Natural killer cell treated with Interleukin-12 subunit alpha and Interleukin-12 subunit beta and Interleukin-15 and Interleukin-18, amount 100 ng/mL, for 72 hours (primary cell): Measurements from ENCODE around the gene CENPU. TPM values are rescaled to one million over a fixed set of nuclear protein-coding genes. Genes with fewer than 3 reads are reported as not detected.

Experiments
- ATAC-seq, 2 donors: fragments of 150-1000 bp; cut with Tn5 transposase in 1 of 2; sonication (Bioruptor Pico), chemical (Tn5 transposase) in 1 of 2; 2 replicates each; pipeline ENCODE4 v1.10.0; 2021
- DNase-seq: peaks from one replicate; pipeline ENCODE4 v3.0.0; 2022; ENCODE audit warnings: low spot score
- H3K27ac Mint-ChIP-seq, 2 donors: 1 replicate in 1 of 2; 2 replicates in 1 of 2; pipeline ENCODE4 v1.8.0; 2022; ENCODE audit warnings: mixed read lengths in 2 of 2, mild to moderate bottlenecking in 1 of 2, moderate library complexity in 1 of 2
- H3K27me3 Mint-ChIP-seq, 2 donors: 1 replicate in 1 of 2; 2 replicates in 1 of 2; pipeline ENCODE4 v1.8.0; 2022; ENCODE audit warnings: mixed read lengths in 2 of 2
- H3K36me3 Mint-ChIP-seq: one replicate; pipeline ENCODE4 v1.8.0; 2022; ENCODE audit warnings: mixed read lengths
- H3K4me1 Mint-ChIP-seq, 2 donors: 1 replicate in 1 of 2; 2 replicates in 1 of 2; pipeline ENCODE4 v1.8.0; 2022; ENCODE audit warnings: low read depth in 2 of 2, mixed read lengths in 2 of 2, mild to moderate bottlenecking in 1 of 2
- H3K4me3 Mint-ChIP-seq: one replicate; pipeline ENCODE4 v1.8.0; 2022; ENCODE audit warnings: mixed read lengths
- H3K9me3 Mint-ChIP-seq: 2 replicates; pipeline ENCODE4 v1.8.0; 2022; ENCODE audit warnings: mixed read lengths
- total RNA-seq, 2 donors: library from RNA; stranded (reverse); gene quantifications; one replicate each; pipeline ENCODE4 v1.2.3, GENCODE V29; 2022

CENPU gene
- total RNA-seq, 2 donors from 2014 or later: 44.8 to 60.2 TPM

- Mint-ChIP-seq H3K36me3 (peaks cover 19% of the 10 kb centered on the region), H3K4me1 (peaks cover 8 to 11% of the 10 kb centered on the region in 2 donors)
These were observed 30.7 kb upstream of the CENPU start for GRCh38 chr4:184764601-184765000.

GRCh38 chr4:184763150-184763780, 29.4 kb upstream of the CENPU start:
- Mint-ChIP-seq H3K27me3 (no peaks in the 10 kb centered on the region), H3K27ac (peak overlapping the region; percentile 22 to 61), H3K4me1 (peaks cover 11 to 12% of the 10 kb centered on the region in 2 donors), H3K36me3 (peaks cover 24% of the 10 kb centered on the region), H3K9me3 (no peaks in the 10 kb centered on the region), H3K4me3 (no peak overlapping the region)
- ATAC-seq (no peak), DNase-seq (no peak)

More at GRCh38 chr4:184764601-184765000, 30.7 kb upstream of the CENPU start:
- H3K4me3 Mint-ChIP-seq: no peak overlapping the region
- DNase-seq (no peak), ATAC-seq (no peak)
- H3K27ac Mint-ChIP-seq: no peak overlapping the region
- no peaks in the 10 kb centered on the region for H3K27me3 Mint-ChIP-seq
- no peaks in the 10 kb centered on the region for H3K9me3 Mint-ChIP-seq

GRCh38 chr4:184762100-184762499, 28.2 kb upstream of the CENPU start:
- DNase-seq (no peak), ATAC-seq (peak; percentile 82 to 90)
- peak overlapping the region; percentile 36 for H3K4me3 Mint-ChIP-seq
- H3K27ac Mint-ChIP-seq: peak overlapping the region; percentile 22 to 77
- no peaks in the 10 kb centered on the region for H3K27me3 Mint-ChIP-seq
- peaks cover 19% of the 10 kb centered on the region for H3K36me3 Mint-ChIP-seq
- peaks cover 11 to 12% of the 10 kb centered on the region in 2 donors for H3K4me1 Mint-ChIP-seq
- no peaks in the 10 kb centered on the region for H3K9me3 Mint-ChIP-seq

- Mint-ChIP-seq H3K27me3 (no peaks in the 10 kb centered on the region), H3K4me1 (peaks cover 11 to 12% of the 10 kb centered on the region in 2 donors), H3K36me3 (peaks cover 19% of the 10 kb centered on the region), H3K27ac (no peak overlapping the region), H3K9me3 (no peaks in the 10 kb centered on the region), H3K4me3 (no peak overlapping the region)
- no peak for ATAC-seq
- DNase-seq: no peak
These were observed 26.8 kb upstream of the CENPU start for GRCh38 chr4:184760681-184761080.

GRCh38 chr4:184757810-184758209, 23.9 kb upstream of the CENPU start:
- H3K9me3 Mint-ChIP-seq: no peaks in the 10 kb centered on the region
- H3K36me3 Mint-ChIP-seq: peaks cover 32% of the 10 kb centered on the region
- ATAC-seq: no peak
- H3K27ac Mint-ChIP-seq: no peak overlapping the region
- peaks cover 11 to 12% of the 10 kb centered on the region in 2 donors for H3K4me1 Mint-ChIP-seq
- no peak for DNase-seq
- no peaks in the 10 kb centered on the region for H3K27me3 Mint-ChIP-seq
- H3K4me3 Mint-ChIP-seq: no peak overlapping the region

GRCh38 chr4:184756399-184756798, 22.5 kb upstream of the CENPU start:
- DNase-seq: no peak
- Mint-ChIP-seq H3K9me3 (no peaks in the 10 kb centered on the region), H3K4me3 (no peak overlapping the region), H3K4me1 (peaks cover 0 to 7% of the 10 kb centered on the region in 2 donors), H3K36me3 (peaks cover 32% of the 10 kb centered on the region), H3K27me3 (peaks cover 0 to 3% of the 10 kb centered on the region in 2 donors), H3K27ac (no peak overlapping the region)
- ATAC-seq: no peak

- H3K9me3 Mint-ChIP-seq: no peaks in the 10 kb centered on the region
- H3K4me3 Mint-ChIP-seq: no peak overlapping the region
- peaks cover 0 to 9% of the 10 kb centered on the region in 2 donors for H3K27me3 Mint-ChIP-seq
- DNase-seq: no peak
- ATAC-seq: no peak
- no peak overlapping the region for H3K27ac Mint-ChIP-seq
- peaks cover 30% of the 10 kb centered on the region for H3K36me3 Mint-ChIP-seq
- H3K4me1 Mint-ChIP-seq: peaks cover 0 to 7% of the 10 kb centered on the region in 2 donors
These were observed 21.4 kb upstream of the CENPU start for GRCh38 chr4:184755278-184755677.

- Mint-ChIP-seq H3K27me3 (peaks cover 0 to 9% of the 10 kb centered on the region in 2 donors), H3K4me3 (no peak overlapping the region), H3K4me1 (peaks cover 0 to 4% of the 10 kb centered on the region in 2 donors), H3K9me3 (no peaks in the 10 kb centered on the region), H3K27ac (no peak overlapping the region), H3K36me3 (peaks cover 18% of the 10 kb centered on the region)
- ATAC-seq (no peak), DNase-seq (no peak)
These were observed 18.8 kb upstream of the CENPU start for GRCh38 chr4:184752496-184753275.

- DNase-seq: no peak
- Mint-ChIP-seq H3K27me3 (peaks cover 0 to 9% of the 10 kb centered on the region in 2 donors), H3K4me3 (no peak overlapping the region), H3K36me3 (peaks cover 18% of the 10 kb centered on the region), H3K27ac (peak overlapping the region in 1 of 2 donors; percentile 2), H3K9me3 (no peaks in the 10 kb centered on the region), H3K4me1 (peaks cover 7 to 8% of the 10 kb centered on the region in 2 donors)
- ATAC-seq: no peak
These were observed 17.7 kb upstream of the CENPU start for GRCh38 chr4:184751585-184751956.

GRCh38 chr4:184750926-184751584, 17.2 kb upstream of the CENPU start:
- Mint-ChIP-seq H3K27ac (peak overlapping the region in 1 of 2 donors; percentile 2), H3K36me3 (peaks cover 18% of the 10 kb centered on the region), H3K4me1 (peaks cover 10 to 12% of the 10 kb centered on the region in 2 donors), H3K9me3 (no peaks in the 10 kb centered on the region), H3K4me3 (no peak overlapping the region), H3K27me3 (peaks cover 0 to 9% of the 10 kb centered on the region in 2 donors)
- DNase-seq: no peak
- no peak for ATAC-seq

GRCh38 chr4:184748251-184748652, 14.4 kb upstream of the CENPU start:
- H3K4me1 Mint-ChIP-seq: peaks cover 13 to 16% of the 10 kb centered on the region in 2 donors
- H3K9me3 Mint-ChIP-seq: no peaks in the 10 kb centered on the region
- H3K27me3 Mint-ChIP-seq: peaks cover 0 to 9% of the 10 kb centered on the region in 2 donors
- no peak overlapping the region for H3K27ac Mint-ChIP-seq
- no peak overlapping the region for H3K4me3 Mint-ChIP-seq
- no peak for ATAC-seq
- DNase-seq: no peak
- peaks cover 1% of the 10 kb centered on the region for H3K36me3 Mint-ChIP-seq

- ATAC-seq: peak in 1 of 2 donors; percentile 32
These were observed 13.3 kb upstream of the CENPU start for GRCh38 chr4:184747034-184747830.

More at GRCh38 chr4:184747034-184747830, 13.3 kb upstream of the CENPU start:
- no peaks in the 10 kb centered on the region for H3K36me3 Mint-ChIP-seq
- H3K4me1 Mint-ChIP-seq: peaks cover 13 to 16% of the 10 kb centered on the region in 2 donors
- H3K27me3 Mint-ChIP-seq: peaks cover 0 to 9% of the 10 kb centered on the region in 2 donors
- H3K27ac Mint-ChIP-seq: peak overlapping the region in 1 of 2 donors; percentile 50
- H3K9me3 Mint-ChIP-seq: no peaks in the 10 kb centered on the region
- no peak for DNase-seq
- H3K4me3 Mint-ChIP-seq: no peak overlapping the region
